Ectodermal cell (in vitro differentiated cells): Measurements from ENCODE around the gene DDHD1.
"Not testable (repeated sequence)": the region's sequence is repeated elsewhere in the genome, so short reads cannot be mapped to it uniquely, and the experiment has no call there.

ENCODE experiments used
- H3K27ac ChIP-seq: 2 replicates; pipeline ENCODE4 v1.7.0; 2013; ENCODE audit warnings: mild to moderate bottlenecking, low read depth, low read length; ENCODE audit not compliant: insufficient read depth, poor library complexity, severe bottlenecking
- H3K27me3 ChIP-seq: 2 replicates; pipeline ENCODE4 v1.7.0; 2013; ENCODE audit warnings: mild to moderate bottlenecking, low read length; ENCODE audit not compliant: insufficient read depth, control insufficient read depth, poor library complexity, severe bottlenecking
- H3K36me3 ChIP-seq: one replicate; pipeline ENCODE4 v1.7.0; 2013; ENCODE audit warnings: low read length; ENCODE audit not compliant: control insufficient read depth, insufficient read depth
- H3K4me1 ChIP-seq: one replicate; pipeline ENCODE4 v1.7.0; 2013; ENCODE audit warnings: low read length; ENCODE audit not compliant: control insufficient read depth, insufficient read depth
- H3K4me3 ChIP-seq: 2 replicates; pipeline ENCODE4 v1.7.0; 2013; ENCODE audit warnings: low read depth, low read length, control low read depth; ENCODE audit not compliant: insufficient read depth
- H3K9me3 ChIP-seq: 2 replicates; pipeline ENCODE4 v1.7.0; 2013; ENCODE audit warnings: mild to moderate bottlenecking, low read length, moderate library complexity; ENCODE audit not compliant: control insufficient read depth
- WGBS, 2 experiments: methylation state at CpG; one replicate each; pipeline ENCODE4 v1.1.7; 2013; ENCODE audit warnings: missing lambda C conversion rate in 2 of 2; 5-methylcytosine and 5-hydroxymethylcytosine counted together

DDHD1 gene

GRCh38 chr14:53180272-53181221 is 27.4 kb upstream of the DDHD1 start:
- Histone ChIP-seq H3K4me1 (peaks cover 1% of the 10 kb centered on the region), H3K27me3 (no peaks in the 10 kb centered on the region), H3K9me3 (peaks cover 2% of the 10 kb centered on the region), H3K36me3 (no peaks in the 10 kb centered on the region), H3K27ac (no peak overlapping the region), H3K4me3 (no peak overlapping the region)
- 82 to 86% methylated on average over 10 to 13 of the region's 13 CpGs for WGBS, 2 experiments

- H3K27me3 ChIP-seq, H3K36me3 ChIP-seq, H3K4me3 ChIP-seq, H3K9me3 ChIP-seq, H3K27ac ChIP-seq: not testable (repeated sequence)
- peaks cover 10% of the 10 kb centered on the region for H3K4me1 ChIP-seq
- 59 to 64% methylated on average over 2 of the region's 2 CpGs for WGBS, 2 experiments
Observed at GRCh38 chr14:53179486-53180005, 26.4 kb upstream of the DDHD1 start.

GRCh38 chr14:53175375-53175774 is 22.3 kb upstream of the DDHD1 start:
- peaks cover 10% of the 10 kb centered on the region for H3K4me1 ChIP-seq

GRCh38 chr14:53174918-53175317 is 21.8 kb upstream of the DDHD1 start:
- no peaks in the 10 kb centered on the region for H3K27me3 ChIP-seq
- 71 to 83% methylated on average over 4 of the region's 4 CpGs for WGBS, 2 experiments
- no peaks in the 10 kb centered on the region for H3K9me3 ChIP-seq
- H3K27ac ChIP-seq: no peak overlapping the region
- H3K4me3 ChIP-seq: no peak overlapping the region
- H3K4me1 ChIP-seq: peaks cover 10% of the 10 kb centered on the region
- H3K36me3 ChIP-seq: no peaks in the 10 kb centered on the region

More at GRCh38 chr14:53175375-53175774, 22.3 kb upstream of the DDHD1 start:
- no peaks in the 10 kb centered on the region for H3K36me3 ChIP-seq
- H3K27me3 ChIP-seq: no peaks in the 10 kb centered on the region
- no peak overlapping the region for H3K27ac ChIP-seq
- no peaks in the 10 kb centered on the region for H3K9me3 ChIP-seq
- H3K4me3 ChIP-seq: no peak overlapping the region
- 90 to 97% methylated on average over 4 of the region's 4 CpGs for WGBS, 2 experiments

GRCh38 chr14:53168786-53169185 is 15.7 kb upstream of the DDHD1 start:
- H3K4me3 ChIP-seq: no peak overlapping the region
- no peaks in the 10 kb centered on the region for H3K36me3 ChIP-seq
- no peak overlapping the region for H3K27ac ChIP-seq
- no peaks in the 10 kb centered on the region for H3K4me1 ChIP-seq
- H3K27me3 ChIP-seq: no peaks in the 10 kb centered on the region
- 96% methylated on average over 9 of the region's 9 CpGs for WGBS, 2 experiments
- H3K9me3 ChIP-seq: no peaks in the 10 kb centered on the region

- Histone ChIP-seq H3K4me3 (no peak overlapping the region), H3K27me3 (no peaks in the 10 kb centered on the region), H3K36me3 (no peaks in the 10 kb centered on the region), H3K4me1 (no peaks in the 10 kb centered on the region), H3K9me3 (no peaks in the 10 kb centered on the region), H3K27ac (no peak overlapping the region)
- WGBS, 2 experiments: 94% methylated on average over 4 of the region's 4 CpGs
Observed at GRCh38 chr14:53167602-53168328, 14.6 kb upstream of the DDHD1 start.

- H3K27me3 ChIP-seq: no peaks in the 10 kb centered on the region
- 90 to 93% methylated on average over 2 of the region's 2 CpGs for WGBS, 2 experiments
- H3K4me3 ChIP-seq: no peak overlapping the region
- no peaks in the 10 kb centered on the region for H3K4me1 ChIP-seq
- H3K27ac ChIP-seq: no peak overlapping the region
- no peaks in the 10 kb centered on the region for H3K9me3 ChIP-seq
- H3K36me3 ChIP-seq: no peaks in the 10 kb centered on the region
Observed at GRCh38 chr14:53161758-53162435, 8.8 kb upstream of the DDHD1 start.

- no peak overlapping the region for H3K27ac ChIP-seq
- 95% methylated on average over 4 of the region's 4 CpGs for WGBS, 2 experiments
- no peak overlapping the region for H3K4me3 ChIP-seq
- no peaks in the 10 kb centered on the region for H3K9me3 ChIP-seq
- H3K4me1 ChIP-seq: peaks cover 2% of the 10 kb centered on the region
- peaks cover 2% of the 10 kb centered on the region for H3K27me3 ChIP-seq
- H3K36me3 ChIP-seq: no peaks in the 10 kb centered on the region
Observed at GRCh38 chr14:53156238-53156637, 3.1 kb upstream of the DDHD1 start.

GRCh38 chr14:53153702-53154112 is 584 bp upstream of the DDHD1 start:
- Histone ChIP-seq H3K27ac (no peak overlapping the region), H3K4me3 (peak overlapping the region; percentile 90), H3K4me1 (peaks cover 4% of the 10 kb centered on the region), H3K36me3 (no peaks in the 10 kb centered on the region), H3K27me3 (peaks cover 4% of the 10 kb centered on the region), H3K9me3 (no peaks in the 10 kb centered on the region)
- WGBS, 2 experiments: 88 to 94% methylated on average over 4 of the region's 4 CpGs
